GM12891 (cell line): ENCODE data around the gene RFTN2.

Experiments used
- POLR2A ChIP-seq: IDR thresholded peaks from 2 replicates; pipeline ENCODE4 v1.6.1; 2011; ENCODE audit warnings: low read depth, low read length, control low read depth
- POLR2AphosphoS5 ChIP-seq: IDR thresholded peaks from 2 replicates; pipeline ENCODE4 v1.6.1; 2011; ENCODE audit warnings: low read depth, low read length, control low read depth
- POU2F2 ChIP-seq: IDR thresholded peaks from 2 replicates; pipeline ENCODE4 v1.6.1; 2011; ENCODE audit warnings: low read depth, mild to moderate bottlenecking, control low read depth, low read length, moderate library complexity
- SPI1 ChIP-seq: IDR thresholded peaks from 2 replicates; pipeline ENCODE4 v1.6.1; 2011; ENCODE audit warnings: low read depth, low read length, control low read depth
- TAF1 ChIP-seq: IDR thresholded peaks from 2 replicates; pipeline ENCODE4 v1.6.1; 2011; ENCODE audit warnings: low read depth, low read length, control low read depth

GRCh38 chr2:197576631-197577030 is 98.8 kb downstream of the RFTN2 start:
- TF ChIP-seq SPI1: no peak
- no peak for TF ChIP-seq POLR2A
- no peak for TF ChIP-seq TAF1
- TF ChIP-seq POLR2AphosphoS5: no peak
- TF ChIP-seq POU2F2: no peak
